Measurements from ENCODE around the gene GNAL.

The GNAL gene

DNA sequence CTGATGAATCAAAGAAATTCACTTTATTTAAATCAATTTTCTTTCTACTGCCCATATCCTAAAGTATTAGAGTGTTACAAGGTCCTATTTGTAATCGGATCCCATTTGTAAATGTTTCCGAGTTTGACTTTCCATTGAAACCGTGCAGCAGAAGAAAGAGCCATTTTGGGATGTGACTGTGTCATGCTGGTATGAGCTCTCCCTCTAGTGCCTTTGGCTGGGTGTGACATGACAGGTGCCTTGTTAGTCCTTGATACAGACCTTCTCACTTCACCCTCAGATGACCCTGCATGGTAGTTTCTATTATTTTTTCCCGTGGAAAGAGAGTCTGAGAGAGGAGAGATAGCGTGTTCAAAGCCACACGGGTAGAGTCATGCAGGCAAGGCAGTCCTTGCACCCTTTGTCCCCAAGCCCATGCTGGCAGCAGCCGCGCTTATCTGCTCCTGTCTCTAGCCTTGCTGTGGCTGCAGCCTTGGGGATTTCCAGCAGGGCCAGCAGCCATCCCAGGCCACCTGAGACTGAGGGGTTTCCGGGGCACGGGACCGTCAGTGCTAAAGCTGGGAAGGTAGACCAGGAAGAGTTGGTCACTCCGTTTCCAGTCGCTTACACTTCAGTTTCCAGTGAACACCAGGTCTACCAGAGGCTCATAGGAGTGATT lies 183.5 kb downstream of the GNAL start:
- no peaks in the 10 kb centered on the region for H3K9me3 ChIP-seq (ENCODE audit: control insufficient read depth, insufficient read depth, low read length)

DNA sequence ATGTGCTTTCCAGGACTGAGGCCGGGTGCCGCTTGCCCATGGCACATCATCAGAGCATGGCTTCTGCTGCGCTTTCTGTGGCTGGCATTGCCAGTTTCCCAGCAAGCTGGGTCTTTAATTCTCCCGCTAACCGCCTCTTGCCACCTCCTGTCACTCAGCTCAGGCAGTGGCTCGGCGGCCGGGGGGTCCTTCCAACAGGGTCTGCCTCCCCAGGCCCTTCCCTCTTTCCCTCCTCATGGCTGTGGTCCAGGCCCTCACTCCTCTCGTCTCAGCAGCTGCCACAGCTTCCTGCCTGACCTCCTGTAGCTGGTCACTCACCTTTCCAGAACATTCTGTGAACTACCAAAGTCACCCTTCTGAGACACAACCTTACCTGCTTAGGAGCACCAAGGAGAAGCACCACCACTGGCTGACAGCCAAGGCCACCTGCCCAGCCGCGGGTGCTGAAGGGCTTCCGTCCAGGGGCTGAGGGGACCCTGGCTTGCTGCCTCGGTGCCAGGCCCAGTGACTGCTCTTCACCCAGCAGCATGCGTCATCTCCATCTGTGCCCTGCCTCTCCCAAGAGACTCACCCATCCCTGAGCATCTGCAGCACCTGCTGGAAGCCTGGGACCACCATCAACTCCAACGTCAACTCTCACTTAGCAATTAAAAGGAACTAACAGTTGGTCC lies 184.7 kb downstream of the GNAL start:
- no peak overlapping the region for H3K4me3 ChIP-seq (ENCODE audit: low read depth, low read length)
- no peaks in the 10 kb centered on the region for H3K4me1 ChIP-seq (ENCODE audit: control insufficient read depth, insufficient read depth, low read length)
- no peak overlapping the region for H3K9ac ChIP-seq (ENCODE audit: low read depth, low read length)

More for the DNA sequence above, 183.5 kb downstream of the GNAL start:
- Histone ChIP-seq H3K36me3 (ENCODE audit: control insufficient read depth, insufficient read depth, low read length) (no peaks in the 10 kb centered on the region), H3K4me1 (ENCODE audit: control insufficient read depth, insufficient read depth, low read length) (peaks cover 4% of the 10 kb centered on the region), H3K4me3 (ENCODE audit: low read depth, low read length) (no peak overlapping the region), H3K27me3 (ENCODE audit: control insufficient read depth, insufficient read depth, low read length) (no peaks in the 10 kb centered on the region), H3K9ac (ENCODE audit: low read depth, low read length) (no peak overlapping the region)

DNA sequence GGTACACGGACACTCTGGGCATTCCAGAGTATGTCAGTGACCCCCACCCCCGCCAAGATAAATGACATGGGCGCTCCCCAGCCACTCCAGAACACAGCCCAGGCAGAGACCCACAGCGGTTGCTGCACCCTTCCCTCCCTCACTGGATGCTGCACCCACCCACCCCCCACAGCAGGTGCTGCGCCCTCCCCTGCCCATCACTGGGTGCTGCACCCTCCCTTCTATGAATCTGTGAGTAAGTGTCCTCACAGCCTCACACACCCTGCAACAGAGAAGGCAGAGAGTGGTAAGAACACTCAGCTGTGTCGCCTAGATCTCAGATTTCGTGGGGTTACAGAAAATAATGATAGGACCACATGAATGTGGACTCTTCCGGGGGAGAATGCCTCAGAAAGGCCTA lies 185.6 kb downstream of the GNAL start:
- no peak overlapping the region for H3K4me3 ChIP-seq (ENCODE audit: low read depth, low read length)
- no peak overlapping the region for H3K9ac ChIP-seq (ENCODE audit: low read depth, low read length)
- H3K4me1 ChIP-seq (ENCODE audit: control insufficient read depth, insufficient read depth, low read length): no peaks in the 10 kb centered on the region
- H3K36me3 ChIP-seq (ENCODE audit: control insufficient read depth, insufficient read depth, low read length): no peaks in the 10 kb centered on the region
- H3K27me3 ChIP-seq (ENCODE audit: control insufficient read depth, insufficient read depth, low read length): no peaks in the 10 kb centered on the region
- H3K9me3 ChIP-seq (ENCODE audit: control insufficient read depth, insufficient read depth, low read length): no peaks in the 10 kb centered on the region

More for the DNA sequence above, 184.7 kb downstream of the GNAL start:
- H3K9me3 ChIP-seq (ENCODE audit: control insufficient read depth, insufficient read depth, low read length): no peaks in the 10 kb centered on the region
- no peaks in the 10 kb centered on the region for H3K36me3 ChIP-seq (ENCODE audit: control insufficient read depth, insufficient read depth, low read length)
- H3K27me3 ChIP-seq (ENCODE audit: control insufficient read depth, insufficient read depth, low read length): no peaks in the 10 kb centered on the region

DNA sequence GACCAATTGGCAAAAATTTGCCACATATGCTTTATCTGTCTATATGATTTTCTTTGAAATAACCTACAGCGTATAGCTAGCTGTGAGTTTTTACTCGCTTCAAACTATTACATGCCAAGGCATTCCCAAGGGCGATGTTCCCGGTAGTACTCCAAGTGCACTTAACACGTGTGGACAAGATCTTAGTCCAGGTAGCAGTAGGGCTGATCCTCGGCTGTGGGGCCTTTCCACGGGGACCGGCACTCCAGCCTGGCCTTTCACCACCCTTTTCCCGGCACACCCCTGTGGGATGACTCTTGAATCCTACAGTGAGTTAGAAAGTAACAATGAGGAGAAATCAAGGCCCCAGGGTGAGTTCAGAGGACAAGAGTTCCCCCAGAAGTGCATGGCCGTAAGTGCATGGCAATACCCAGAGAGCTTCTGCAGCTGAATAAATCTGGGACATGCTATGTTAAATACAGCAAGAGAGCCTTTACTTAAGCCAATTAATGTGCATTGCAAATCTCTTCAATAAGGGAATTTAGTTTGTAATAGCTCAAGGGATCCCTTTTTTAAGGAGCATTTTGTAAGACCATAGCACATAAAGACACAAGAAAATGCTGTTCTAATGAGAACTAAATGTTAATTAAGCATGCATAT lies 188.6 kb downstream of the GNAL start:
- no peak overlapping the region for H3K9ac ChIP-seq (ENCODE audit: low read depth, low read length)
- H3K4me3 ChIP-seq (ENCODE audit: low read depth, low read length): no peak overlapping the region
- H3K4me1 ChIP-seq (ENCODE audit: control insufficient read depth, insufficient read depth, low read length): no peaks in the 10 kb centered on the region
- H3K27me3 ChIP-seq (ENCODE audit: control insufficient read depth, insufficient read depth, low read length): no peaks in the 10 kb centered on the region
- H3K9me3 ChIP-seq (ENCODE audit: control insufficient read depth, insufficient read depth, low read length): no peaks in the 10 kb centered on the region
- peaks cover 3% of the 10 kb centered on the region for H3K36me3 ChIP-seq (ENCODE audit: control insufficient read depth, insufficient read depth, low read length)

DNA sequence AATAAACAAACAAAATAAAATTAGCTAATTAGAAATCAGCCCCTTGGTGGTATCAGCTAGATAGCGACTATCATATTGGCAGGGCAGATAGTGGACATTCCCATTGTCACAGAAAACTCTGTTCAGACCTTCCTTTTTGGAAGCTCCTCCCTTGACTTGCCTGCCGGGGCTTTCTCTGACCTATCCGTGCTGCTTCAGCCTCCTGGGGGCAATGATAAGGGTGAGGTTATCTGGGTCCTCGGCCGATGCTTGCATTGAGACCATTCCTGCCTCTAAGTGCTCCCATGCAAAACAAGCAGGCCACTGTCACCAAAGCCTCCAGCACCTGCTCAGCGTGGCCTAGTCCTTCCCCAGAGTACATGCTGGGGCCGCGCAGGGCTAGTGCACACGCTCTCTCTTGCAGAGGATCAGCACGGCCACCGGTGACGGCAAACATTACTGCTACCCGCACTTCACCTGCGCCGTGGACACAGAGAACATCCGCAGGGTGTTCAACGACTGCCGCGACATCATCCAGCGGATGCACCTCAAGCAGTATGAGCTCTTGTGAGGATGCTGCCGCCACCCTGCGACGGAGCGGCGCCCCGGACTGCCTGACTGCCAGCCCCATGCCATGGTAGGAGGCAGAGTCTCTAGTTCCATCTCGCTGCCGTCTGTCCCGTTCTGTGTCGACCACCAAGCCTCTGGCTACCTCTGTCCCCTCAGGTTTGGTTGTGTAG lies 191.7 kb downstream of the GNAL start:
- no peak overlapping the region for H3K9ac ChIP-seq (ENCODE audit: low read depth, low read length)
- H3K27me3 ChIP-seq (ENCODE audit: control insufficient read depth, insufficient read depth, low read length): no peaks in the 10 kb centered on the region
- no peaks in the 10 kb centered on the region for H3K9me3 ChIP-seq (ENCODE audit: control insufficient read depth, insufficient read depth, low read length)

DNA sequence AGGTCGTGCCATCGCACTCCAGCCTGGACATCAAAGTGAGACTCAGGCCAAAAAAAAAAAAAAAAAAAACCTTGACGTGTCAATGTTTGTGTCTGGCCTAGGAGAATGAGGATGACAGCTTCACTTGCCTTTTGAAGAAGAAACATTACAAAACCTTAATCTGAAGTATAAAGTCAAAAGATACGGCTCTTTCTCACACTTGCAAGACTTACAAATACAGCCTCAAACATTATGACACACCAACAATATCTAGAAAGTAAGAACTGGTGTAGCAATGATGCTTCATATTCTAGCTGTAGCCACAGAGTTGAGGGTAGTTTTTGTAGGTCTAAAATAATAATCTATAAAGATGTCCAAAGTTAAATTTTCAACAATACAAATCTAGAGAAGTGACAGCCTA lies 193.6 kb downstream of the GNAL start:
- no peak overlapping the region for H3K4me3 ChIP-seq (ENCODE audit: low read depth, low read length)
- H3K9me3 ChIP-seq (ENCODE audit: control insufficient read depth, insufficient read depth, low read length): no peaks in the 10 kb centered on the region
- H3K36me3 ChIP-seq (ENCODE audit: control insufficient read depth, insufficient read depth, low read length): peaks cover 10% of the 10 kb centered on the region
- no peaks in the 10 kb centered on the region for H3K4me1 ChIP-seq (ENCODE audit: control insufficient read depth, insufficient read depth, low read length)
- no peak overlapping the region for H3K9ac ChIP-seq (ENCODE audit: low read depth, low read length)
- H3K27me3 ChIP-seq (ENCODE audit: control insufficient read depth, insufficient read depth, low read length): no peaks in the 10 kb centered on the region

More for the DNA sequence above, 191.7 kb downstream of the GNAL start:
- no peaks in the 10 kb centered on the region for H3K4me1 ChIP-seq (ENCODE audit: control insufficient read depth, insufficient read depth, low read length)
- H3K36me3 ChIP-seq (ENCODE audit: control insufficient read depth, insufficient read depth, low read length): peaks cover 6% of the 10 kb centered on the region
- no peak overlapping the region for H3K4me3 ChIP-seq (ENCODE audit: low read depth, low read length)

DNA sequence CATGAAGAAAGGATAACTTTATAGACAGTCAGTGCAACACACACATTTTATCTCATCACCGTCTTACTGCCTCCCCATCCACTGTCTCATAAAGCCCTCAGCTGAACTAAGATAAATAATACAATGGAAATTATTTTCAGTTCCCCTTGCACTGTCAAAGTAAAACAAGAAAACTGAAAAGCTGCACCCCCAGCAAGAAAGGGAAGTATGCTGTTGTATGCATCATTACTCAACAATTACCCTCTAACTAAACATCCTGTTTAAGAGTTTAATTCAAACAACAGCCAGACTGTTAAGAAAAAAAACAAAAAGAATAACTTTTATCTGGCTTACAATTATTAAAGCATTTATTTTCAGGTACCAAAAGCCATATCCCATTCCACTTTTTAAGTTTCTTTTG lies 194.1 kb downstream of the GNAL start:
- no peaks in the 10 kb centered on the region for H3K4me1 ChIP-seq (ENCODE audit: control insufficient read depth, insufficient read depth, low read length)
- H3K4me3 ChIP-seq (ENCODE audit: low read depth, low read length): no peak overlapping the region
- no peaks in the 10 kb centered on the region for H3K27me3 ChIP-seq (ENCODE audit: control insufficient read depth, insufficient read depth, low read length)
- peaks cover 10% of the 10 kb centered on the region for H3K36me3 ChIP-seq (ENCODE audit: control insufficient read depth, insufficient read depth, low read length)
- H3K9me3 ChIP-seq (ENCODE audit: control insufficient read depth, insufficient read depth, low read length): no peaks in the 10 kb centered on the region
- no peak overlapping the region for H3K9ac ChIP-seq (ENCODE audit: low read depth, low read length)

DNA sequence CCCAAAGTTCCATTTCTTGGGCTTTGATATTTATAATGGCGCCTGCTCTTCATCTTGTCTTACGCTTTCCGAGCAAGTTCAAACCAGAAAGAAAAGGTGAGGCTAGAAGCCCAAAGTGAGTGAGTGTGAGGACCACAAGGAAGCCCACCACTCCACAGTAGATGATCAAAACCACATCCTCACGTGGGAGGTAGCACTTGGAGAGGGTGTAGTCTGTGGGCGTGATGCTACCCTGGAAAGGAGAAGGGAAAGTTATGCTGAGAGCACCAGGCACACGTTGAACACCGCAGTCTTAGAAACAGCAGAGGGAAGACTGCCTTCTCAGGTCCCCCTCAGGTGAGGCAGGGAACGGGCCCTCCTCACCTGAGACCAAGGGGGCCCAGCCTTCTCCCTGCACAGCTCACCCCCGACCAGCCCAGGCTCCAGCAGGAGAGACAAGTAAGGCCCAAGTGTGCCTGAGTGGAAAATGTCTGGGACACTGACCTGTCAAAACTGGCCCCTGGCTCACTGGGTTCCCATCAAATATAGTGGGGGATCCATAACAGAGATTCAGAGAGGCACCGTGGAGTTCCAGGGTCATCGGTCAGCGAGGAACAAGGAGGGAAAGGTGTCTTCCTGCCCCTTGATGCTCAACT lies 195.4 kb downstream of the GNAL start:
- Histone ChIP-seq H3K4me3 (ENCODE audit: low read depth, low read length) (no peak overlapping the region), H3K9ac (ENCODE audit: low read depth, low read length) (no peak overlapping the region), H3K27me3 (ENCODE audit: control insufficient read depth, insufficient read depth, low read length) (no peaks in the 10 kb centered on the region), H3K9me3 (ENCODE audit: control insufficient read depth, insufficient read depth, low read length) (no peaks in the 10 kb centered on the region), H3K36me3 (ENCODE audit: control insufficient read depth, insufficient read depth, low read length) (peaks cover 16% of the 10 kb centered on the region), H3K4me1 (ENCODE audit: control insufficient read depth, insufficient read depth, low read length) (no peaks in the 10 kb centered on the region)

DNA sequence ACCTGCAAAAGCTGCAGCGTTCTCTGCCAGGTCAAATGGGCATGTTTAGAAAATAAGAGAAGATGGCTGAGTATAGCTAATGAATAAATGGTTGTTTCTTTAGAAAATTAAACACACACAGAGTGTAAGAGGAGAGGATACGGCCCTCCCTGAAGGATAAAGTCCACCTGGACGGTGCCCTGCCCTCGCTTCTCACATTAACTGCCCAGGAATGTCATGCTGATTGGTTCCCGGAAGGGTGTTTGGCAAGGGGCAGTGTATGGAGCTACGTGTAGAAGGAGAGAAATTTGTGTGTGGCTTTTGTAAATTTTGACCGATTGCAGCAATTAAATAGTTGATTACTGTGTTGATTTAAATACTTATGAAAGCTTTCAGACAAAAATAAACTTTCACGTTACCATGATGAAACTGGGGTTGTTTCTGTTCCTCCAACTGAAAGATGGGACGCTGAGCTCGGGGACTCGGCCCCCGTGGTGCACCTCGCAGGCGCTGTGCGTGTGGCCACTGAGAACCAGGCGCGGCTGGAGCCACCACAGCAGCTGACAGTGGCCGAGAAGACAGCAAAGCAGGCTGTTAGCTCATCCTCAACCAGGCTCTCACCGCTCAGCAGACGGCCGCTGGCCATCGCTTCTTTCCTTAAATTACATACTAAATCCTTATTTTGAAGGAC lies 196.3 kb downstream of the GNAL start:
- Histone ChIP-seq H3K9ac (ENCODE audit: low read depth, low read length) (no peak overlapping the region), H3K36me3 (ENCODE audit: control insufficient read depth, insufficient read depth, low read length) (peaks cover 16% of the 10 kb centered on the region), H3K4me1 (ENCODE audit: control insufficient read depth, insufficient read depth, low read length) (no peaks in the 10 kb centered on the region)

DNA sequence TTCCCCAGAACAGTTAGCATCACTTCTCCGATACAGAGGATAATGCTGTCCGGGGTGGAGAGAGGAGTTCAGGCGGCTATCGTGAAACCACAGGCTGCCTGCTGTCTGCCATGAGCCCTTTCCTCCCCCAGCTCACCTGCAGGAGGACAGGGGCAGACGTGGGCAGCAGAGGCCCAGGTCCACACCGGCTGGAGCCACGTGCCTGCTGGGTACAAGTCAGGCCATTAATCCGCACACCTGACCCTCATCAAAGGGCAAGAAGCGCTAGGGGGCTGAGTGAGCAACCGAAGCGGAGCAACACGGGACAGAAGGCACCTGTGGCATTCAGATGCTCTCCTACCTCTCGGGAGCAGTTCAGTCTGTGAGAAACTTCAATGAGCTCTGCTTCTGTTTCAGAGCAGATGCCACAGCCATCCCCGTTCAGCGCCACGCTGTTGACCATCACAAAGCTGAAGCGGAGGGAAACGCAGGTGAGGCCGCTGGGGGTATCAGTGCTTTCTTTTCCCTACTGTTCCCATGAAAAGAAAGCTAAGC lies 197.6 kb downstream of the GNAL start:
- H3K4me3 ChIP-seq (ENCODE audit: low read depth, low read length): no peak overlapping the region
- no peak overlapping the region for H3K9ac ChIP-seq (ENCODE audit: low read depth, low read length)
- no peaks in the 10 kb centered on the region for H3K9me3 ChIP-seq (ENCODE audit: control insufficient read depth, insufficient read depth, low read length)
- H3K27me3 ChIP-seq (ENCODE audit: control insufficient read depth, insufficient read depth, low read length): no peaks in the 10 kb centered on the region
- H3K4me1 ChIP-seq (ENCODE audit: control insufficient read depth, insufficient read depth, low read length): no peaks in the 10 kb centered on the region
- H3K36me3 ChIP-seq (ENCODE audit: control insufficient read depth, insufficient read depth, low read length): peaks cover 13% of the 10 kb centered on the region

More for the DNA sequence above, 196.3 kb downstream of the GNAL start:
- no peaks in the 10 kb centered on the region for H3K27me3 ChIP-seq (ENCODE audit: control insufficient read depth, insufficient read depth, low read length)
- no peak overlapping the region for H3K4me3 ChIP-seq (ENCODE audit: low read depth, low read length)
- no peaks in the 10 kb centered on the region for H3K9me3 ChIP-seq (ENCODE audit: control insufficient read depth, insufficient read depth, low read length)

Data from iPS-15b (cell line).